Measurements from ENCODE around the gene ZIC5.

ZIC5 gene

GRCh38 chr13:99929866-99930265, 41.7 kb downstream of the ZIC5 start:
- no peak for DNase-seq

- peak; percentile 28 for DNase-seq
These were observed 45.4 kb downstream of the ZIC5 start for GRCh38 chr13:99926014-99926731.

GRCh38 chr13:99923877-99924582, 47.5 kb downstream of the ZIC5 start:
- no peak for DNase-seq

GRCh38 chr13:99922631-99923404, 48.7 kb downstream of the ZIC5 start:
- no peak for DNase-seq

GRCh38 chr13:99919132-99919531, 52.4 kb downstream of the ZIC5 start:
- DNase-seq = no peak

- DNase-seq = peak; percentile 69
These were observed 55.0 kb downstream of the ZIC5 start for GRCh38 chr13:99916366-99917103.

GRCh38 chr13:99913167-99913566, 58.4 kb downstream of the ZIC5 start:
- DNase-seq = no peak
